Activated CD4-positive, alpha-beta memory T cell treated with anti-CD3 and anti-CD28 coated beads, Interleukin-2, amount 10 ng/mL, durations not matched to agents 7 days and 5 days (primary cell): ENCODE measurements around the gene AIG1. TPM values are rescaled to one million over a fixed set of nuclear protein-coding genes. Genes with fewer than 3 reads are reported as not detected.
"Not testable (repeated sequence)": the region's sequence is repeated elsewhere in the genome, so short reads cannot be mapped to it uniquely, and the experiment has no call there.

ENCODE experiments used
- CTCF ChIA-PET: fragments of 350-600 bp; sonication (Branson Sonifier 250); formaldehyde crosslinking; loops from one replicate; lab custom pipeline; 2021; ENCODE audit warnings: antibody characterized with exemption, inconsistent platforms; lab: Charles Lee
- POLR2A ChIA-PET: fragments of 350-600 bp; sonication (Branson Sonifier 250); formaldehyde crosslinking; loops from one replicate; lab custom pipeline; 2021; ENCODE audit warnings: antibody characterized with exemption; lab: Charles Lee
- DNase-seq: peaks from one replicate; pipeline ENCODE4 v3.0.0-alpha.2; 2020
- H3K27ac Mint-ChIP-seq: one replicate; pipeline ENCODE4 v1.8.0; 2021; ENCODE audit warnings: mild to moderate bottlenecking, mixed read lengths
- H3K27me3 Mint-ChIP-seq: one replicate; pipeline ENCODE4 v1.8.0; 2021; ENCODE audit warnings: mixed read lengths
- H3K36me3 Mint-ChIP-seq: one replicate; pipeline ENCODE4 v1.8.0; 2021; ENCODE audit warnings: low read depth, mixed read lengths
- H3K4me1 Mint-ChIP-seq: one replicate; pipeline ENCODE4 v1.8.0; 2021; ENCODE audit warnings: mixed read lengths
- H3K4me3 Mint-ChIP-seq: one replicate; pipeline ENCODE4 v1.8.0; 2021; ENCODE audit warnings: mild to moderate bottlenecking, mixed read lengths
- H3K9me3 Mint-ChIP-seq: one replicate; pipeline ENCODE4 v1.8.0; 2021; ENCODE audit warnings: mixed read lengths
- total RNA-seq, 2 experiments: library from RNA; stranded (reverse); gene quantifications; one replicate each; pipeline ENCODE4 v1.2.3, GENCODE V29; 2021

Gene AIG1
- total RNA-seq, 2 experiments from 2014 or later: 8.4 to 9.9 TPM

DNA sequence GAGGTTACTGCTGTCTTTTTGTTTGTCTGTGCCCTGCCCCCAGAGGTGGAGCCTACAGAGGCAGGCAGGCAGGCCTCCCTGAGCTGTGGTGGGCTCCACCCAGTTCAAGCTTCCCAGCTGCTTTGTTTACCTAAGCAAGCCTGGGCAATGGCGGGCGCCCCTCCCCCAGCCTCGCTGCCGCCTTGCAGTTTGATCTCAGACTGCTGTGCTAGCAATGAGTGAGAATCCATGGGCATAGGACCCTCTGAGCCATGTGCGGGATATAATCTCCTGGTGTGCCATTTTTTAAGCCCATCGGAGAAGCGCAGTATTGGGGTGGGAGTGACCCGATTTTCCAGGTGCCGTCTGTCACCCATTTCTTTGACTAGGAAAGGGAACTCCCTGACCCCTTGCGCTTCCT, 247.1 kb downstream of the AIG1 start:
- H3K9me3 Mint-ChIP-seq, H3K27me3 Mint-ChIP-seq, DNase-seq, POLR2A ChIA-PET, H3K27ac Mint-ChIP-seq, H3K4me1 Mint-ChIP-seq, H3K4me3 Mint-ChIP-seq, H3K36me3 Mint-ChIP-seq, CTCF ChIA-PET: not testable (repeated sequence)

- no peak for DNase-seq
- Mint-ChIP-seq H3K4me3 (no peak overlapping the region), H3K27ac (no peak overlapping the region), H3K27me3 (peaks cover 3% of the 10 kb centered on the region), H3K36me3 (no peaks in the 10 kb centered on the region), H3K9me3 (peaks cover 3% of the 10 kb centered on the region), H3K4me1 (no peaks in the 10 kb centered on the region)
- ChIA-PET CTCF (no interaction called here), POLR2A (no interaction called here)
These were observed 252.5 kb downstream of the AIG1 start for GRCh38 chr6:143313163-143313562.

DNA sequence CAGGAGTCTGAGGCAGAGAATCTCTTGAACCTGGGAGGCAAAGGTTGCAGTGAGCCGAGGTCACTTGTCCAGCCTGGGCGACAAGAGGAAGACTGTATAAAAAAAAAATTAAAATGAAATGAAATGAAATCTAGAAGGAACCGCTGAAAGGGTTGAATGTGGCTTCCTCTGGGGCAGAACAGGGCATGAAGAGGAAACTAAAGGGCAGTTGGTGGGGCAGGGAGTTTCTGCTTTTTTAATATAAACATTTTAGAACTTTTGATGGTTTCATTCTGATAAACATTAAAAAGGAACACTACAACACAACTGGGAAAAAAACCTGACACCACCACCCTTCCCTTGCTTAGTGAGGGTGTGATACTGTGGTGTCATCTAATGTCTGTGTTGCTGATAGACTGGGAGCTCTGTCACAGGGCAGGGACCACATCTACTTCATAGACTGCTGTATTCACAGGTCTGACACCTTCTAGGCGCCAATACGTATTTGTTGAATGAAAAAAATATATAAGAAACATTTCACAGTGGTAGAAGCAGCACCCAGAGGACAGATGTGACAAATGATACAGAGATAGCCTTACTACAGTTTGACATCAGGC, 260.9 kb downstream of the AIG1 start:
- ChIA-PET POLR2A (no interaction called here), CTCF (no interaction called here)
- Mint-ChIP-seq H3K4me3 (no peak overlapping the region), H3K9me3 (peaks cover 3% of the 10 kb centered on the region), H3K4me1 (no peaks in the 10 kb centered on the region), H3K36me3 (no peaks in the 10 kb centered on the region), H3K27ac (no peak overlapping the region), H3K27me3 (no peaks in the 10 kb centered on the region)
- DNase-seq: no peak

- no peaks in the 10 kb centered on the region for H3K4me1 Mint-ChIP-seq
- H3K27me3 Mint-ChIP-seq: no peaks in the 10 kb centered on the region
- ChIA-PET POLR2A (no interaction called here), CTCF (no interaction called here)
- H3K9me3 Mint-ChIP-seq: peaks cover 3% of the 10 kb centered on the region
- DNase-seq: no peak
- no peak overlapping the region for H3K4me3 Mint-ChIP-seq
- no peaks in the 10 kb centered on the region for H3K36me3 Mint-ChIP-seq
- no peak overlapping the region for H3K27ac Mint-ChIP-seq
These were observed 261.7 kb downstream of the AIG1 start for GRCh38 chr6:143322386-143322785.

DNA sequence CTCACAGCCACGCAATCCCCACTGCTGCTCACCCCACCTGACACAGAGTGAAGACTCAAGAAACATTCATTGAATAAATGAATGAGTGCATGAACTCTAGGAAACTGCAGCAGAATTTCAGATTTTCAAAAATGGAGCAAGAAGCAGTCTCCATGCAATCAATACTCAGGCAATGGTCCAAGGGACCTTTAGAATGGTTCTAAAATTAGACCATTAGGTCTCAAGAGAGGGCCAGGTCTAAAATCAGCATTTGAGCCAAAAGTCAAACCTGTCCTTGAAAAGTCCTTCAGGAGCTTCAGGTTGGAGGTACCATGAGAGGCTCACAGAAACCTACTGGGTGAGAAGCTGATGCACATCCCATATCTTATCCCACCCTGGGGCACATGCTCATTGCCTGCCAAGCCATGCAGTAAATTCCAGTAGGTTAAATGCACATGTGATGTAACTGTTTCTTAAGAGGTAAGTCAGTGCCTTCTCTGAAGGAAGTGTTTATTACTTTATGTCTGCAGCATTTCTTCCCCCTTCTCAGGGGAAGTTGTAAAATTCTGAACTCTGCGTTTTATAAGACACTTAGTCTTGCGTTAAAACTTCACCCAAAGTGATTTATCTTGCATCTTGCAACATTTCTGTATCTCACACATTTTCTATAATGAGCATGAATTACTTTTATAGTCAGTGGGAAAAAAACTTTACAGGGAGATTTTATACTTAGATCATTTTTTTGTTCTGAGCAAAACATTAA, 263.2 kb downstream of the AIG1 start:
- ChIA-PET CTCF (no interaction called here), POLR2A (no interaction called here)
- Mint-ChIP-seq H3K27ac (no peak overlapping the region), H3K4me3 (no peak overlapping the region), H3K9me3 (no peaks in the 10 kb centered on the region), H3K27me3 (no peaks in the 10 kb centered on the region), H3K4me1 (no peaks in the 10 kb centered on the region), H3K36me3 (no peaks in the 10 kb centered on the region)
- no peak for DNase-seq

DNA sequence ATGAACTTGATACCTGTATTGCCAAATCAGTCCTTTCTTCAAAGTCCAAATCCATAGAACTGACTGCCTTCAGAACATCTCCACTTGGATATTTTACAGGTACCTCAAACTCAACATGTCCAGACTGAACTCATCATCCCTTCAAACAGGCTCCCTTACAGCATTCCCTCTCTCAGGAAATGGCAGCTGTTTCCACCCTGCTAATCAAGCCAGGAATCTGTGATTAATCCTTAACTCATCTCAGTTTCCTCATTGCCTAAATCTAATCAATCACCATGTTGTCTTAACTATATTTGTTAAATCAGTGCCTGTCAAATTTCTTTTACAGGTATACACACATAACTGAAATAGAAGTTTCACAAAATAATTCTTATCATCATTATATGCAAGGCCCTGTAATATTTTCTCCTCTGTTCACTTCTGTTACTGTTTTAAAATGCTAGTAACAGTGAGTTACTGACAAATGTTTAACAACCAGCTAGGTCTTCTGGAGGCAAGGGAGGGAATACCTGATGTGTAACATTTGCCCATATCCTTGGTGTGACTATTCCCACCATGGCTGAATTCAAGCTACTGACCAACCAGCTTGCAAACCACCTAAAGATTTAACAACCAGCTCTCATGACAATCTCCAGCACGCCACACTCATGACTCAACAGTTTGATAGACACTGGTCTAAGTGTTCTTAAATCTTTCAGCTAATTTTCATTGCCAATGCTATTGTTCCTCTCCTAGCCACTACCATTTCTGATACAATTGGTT, 264.9 kb downstream of the AIG1 start:
- DNase-seq: no peak
- Mint-ChIP-seq H3K4me1 (no peaks in the 10 kb centered on the region), H3K4me3 (no peak overlapping the region), H3K9me3 (peaks cover 3% of the 10 kb centered on the region), H3K27ac (no peak overlapping the region), H3K36me3 (no peaks in the 10 kb centered on the region), H3K27me3 (no peaks in the 10 kb centered on the region)
- POLR2A ChIA-PET: no interaction called here
- CTCF ChIA-PET: interaction anchor here (1.2 kb wide), 1 partner anchor 11 kb away, joined by 3 read pairs; no protein-coding TSS in a partner anchor

- H3K36me3 Mint-ChIP-seq: no peaks in the 10 kb centered on the region
- H3K9me3 Mint-ChIP-seq: peaks cover 5% of the 10 kb centered on the region
- DNase-seq: no peak
- H3K4me1 Mint-ChIP-seq: no peaks in the 10 kb centered on the region
- H3K27me3 Mint-ChIP-seq: no peaks in the 10 kb centered on the region
- H3K4me3 Mint-ChIP-seq: no peak overlapping the region
- POLR2A ChIA-PET: no interaction called here
- H3K27ac Mint-ChIP-seq: no peak overlapping the region
- CTCF ChIA-PET: interaction anchor here (2.1 kb wide), 1 partner anchor 9 kb away, joined by 7 read pairs; no protein-coding TSS in a partner anchor
These were observed 268.2 kb downstream of the AIG1 start for GRCh38 chr6:143328876-143329275.

- ChIA-PET POLR2A (no interaction called here), CTCF (interaction anchor here (2.1 kb wide), 1 partner anchor 9 kb away, joined by 7 read pairs; no protein-coding TSS in a partner anchor)
- Mint-ChIP-seq H3K4me3 (no peak overlapping the region), H3K27ac (no peak overlapping the region), H3K4me1 (no peaks in the 10 kb centered on the region), H3K27me3 (no peaks in the 10 kb centered on the region), H3K9me3 (peaks cover 5% of the 10 kb centered on the region), H3K36me3 (no peaks in the 10 kb centered on the region)
- no peak for DNase-seq
These were observed 268.6 kb downstream of the AIG1 start for GRCh38 chr6:143329323-143329722.

DNA sequence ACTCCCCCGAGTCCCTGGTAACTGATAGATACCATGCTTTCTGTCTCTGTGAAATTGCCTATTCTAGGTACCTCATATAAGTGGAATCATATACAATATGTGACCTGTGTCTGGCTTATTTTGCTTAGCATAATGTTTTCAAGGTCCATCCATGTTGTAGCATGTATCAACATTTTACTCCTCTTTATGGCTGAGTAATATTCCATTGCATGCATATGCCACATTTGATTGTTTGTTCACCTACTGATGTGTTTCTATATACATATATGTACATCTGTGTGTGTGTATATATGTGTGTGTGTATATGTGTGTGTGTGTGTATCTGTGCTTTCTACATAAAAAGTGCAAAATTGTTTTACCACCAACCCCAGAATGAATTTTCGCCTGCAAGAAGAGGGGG, 270.7 kb downstream of the AIG1 start:
- ChIA-PET POLR2A (no interaction called here), CTCF (no interaction called here)
- peaks cover 5% of the 10 kb centered on the region for H3K9me3 Mint-ChIP-seq
- H3K27ac Mint-ChIP-seq: no peak overlapping the region
- H3K4me1 Mint-ChIP-seq: peaks cover 5% of the 10 kb centered on the region
- no peak overlapping the region for H3K4me3 Mint-ChIP-seq
- no peak for DNase-seq
- H3K36me3 Mint-ChIP-seq: no peaks in the 10 kb centered on the region
- no peaks in the 10 kb centered on the region for H3K27me3 Mint-ChIP-seq

- Mint-ChIP-seq H3K4me3 (no peak overlapping the region), H3K4me1 (peaks cover 9% of the 10 kb centered on the region), H3K9me3 (peaks cover 5% of the 10 kb centered on the region), H3K36me3 (no peaks in the 10 kb centered on the region), H3K27me3 (no peaks in the 10 kb centered on the region), H3K27ac (no peak overlapping the region)
- ChIA-PET CTCF (interaction anchor here (1.2 kb wide), 1 partner anchor 94 kb away, joined by 3 read pairs; no protein-coding TSS in a partner anchor), POLR2A (no interaction called here)
- DNase-seq: no peak
These were observed 271.6 kb downstream of the AIG1 start for GRCh38 chr6:143332153-143332845.

DNA sequence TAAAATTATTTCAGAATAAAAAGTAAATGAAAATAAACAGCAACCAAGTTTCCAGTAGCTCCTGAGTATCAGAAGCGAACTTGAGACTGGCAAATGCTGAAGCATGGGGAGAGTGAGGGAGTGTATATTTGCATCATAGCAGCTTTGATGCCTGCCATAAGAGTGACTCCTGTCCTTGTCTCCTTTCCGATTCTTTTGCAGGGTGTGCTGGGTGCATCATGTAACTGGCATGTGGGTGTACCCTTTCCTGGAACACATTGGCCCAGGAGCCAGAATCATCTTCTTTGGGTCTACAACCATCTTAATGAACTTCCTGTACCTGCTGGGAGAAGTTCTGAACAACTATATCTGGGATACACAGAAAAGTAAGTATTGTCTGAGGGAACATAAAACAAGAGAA, 272.4 kb downstream of the AIG1 start:
- CTCF ChIA-PET: interaction anchor here (1.2 kb wide), 1 partner anchor 93 kb away, joined by 3 read pairs; no protein-coding TSS in a partner anchor
- DNase-seq: no peak
- peaks cover 5% of the 10 kb centered on the region for H3K9me3 Mint-ChIP-seq
- no peaks in the 10 kb centered on the region for H3K27me3 Mint-ChIP-seq
- H3K4me3 Mint-ChIP-seq: no peak overlapping the region
- no peaks in the 10 kb centered on the region for H3K36me3 Mint-ChIP-seq
- POLR2A ChIA-PET: no interaction called here
- H3K4me1 Mint-ChIP-seq: peaks cover 9% of the 10 kb centered on the region
- H3K27ac Mint-ChIP-seq: no peak overlapping the region

- POLR2A ChIA-PET: no interaction called here
- H3K9me3 Mint-ChIP-seq: peaks cover 5% of the 10 kb centered on the region
- H3K27ac Mint-ChIP-seq: no peak overlapping the region
- H3K4me3 Mint-ChIP-seq: no peak overlapping the region
- no peaks in the 10 kb centered on the region for H3K27me3 Mint-ChIP-seq
- H3K4me1 Mint-ChIP-seq: peaks cover 9% of the 10 kb centered on the region
- DNase-seq: no peak
- H3K36me3 Mint-ChIP-seq: no peaks in the 10 kb centered on the region
- CTCF ChIA-PET: interaction anchor here (0.5 to 1.2 kb wide), 2 partner anchors 92 to 654 kb away, joined by 3 read pairs; no protein-coding TSS in a partner anchor
These were observed 273.2 kb downstream of the AIG1 start for GRCh38 chr6:143333749-143334520.
